HG02798 (cell line): Measurements from ENCODE around the gene KAT6B.

Experiments
- ATAC-seq: cut with Tn5 transposase; IDR thresholded peaks from one replicate; pipeline ENCODE4 v1.9.1; 2021; ENCODE audit warnings: mild to moderate bottlenecking; ENCODE audit not compliant: unreplicated experiment, poor library complexity

KAT6B gene

DNA sequence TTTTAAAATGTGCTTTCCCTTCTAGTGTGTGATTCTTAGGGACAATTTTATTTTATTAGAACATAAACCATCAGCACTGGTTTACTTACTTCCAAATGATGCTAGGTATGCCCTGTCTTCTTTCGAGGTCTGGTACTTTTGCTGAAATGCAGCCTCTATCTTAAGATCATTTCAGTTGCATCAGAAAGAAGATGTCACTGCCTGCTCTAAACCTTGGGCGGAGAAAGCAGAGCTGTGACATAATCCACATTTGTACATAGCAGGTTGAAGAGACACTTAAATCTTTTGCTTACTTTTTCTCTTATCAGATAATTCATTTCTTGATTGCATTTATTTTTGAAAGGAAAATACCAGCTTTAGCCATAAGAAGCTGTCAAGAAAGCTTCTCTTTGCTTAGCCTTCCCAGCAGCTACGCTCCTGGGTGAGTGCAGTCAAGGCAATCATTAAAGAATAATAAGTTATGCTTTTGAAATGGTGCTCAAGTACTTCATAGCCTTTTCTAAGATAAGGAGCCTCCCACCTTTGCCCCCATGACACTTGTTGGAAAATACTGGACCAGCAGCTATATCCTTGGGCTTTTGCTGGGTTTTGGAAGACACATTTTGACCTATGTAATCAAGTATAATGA lies 176.7 kb downstream of the KAT6B start:
- no peak for ATAC-seq

DNA sequence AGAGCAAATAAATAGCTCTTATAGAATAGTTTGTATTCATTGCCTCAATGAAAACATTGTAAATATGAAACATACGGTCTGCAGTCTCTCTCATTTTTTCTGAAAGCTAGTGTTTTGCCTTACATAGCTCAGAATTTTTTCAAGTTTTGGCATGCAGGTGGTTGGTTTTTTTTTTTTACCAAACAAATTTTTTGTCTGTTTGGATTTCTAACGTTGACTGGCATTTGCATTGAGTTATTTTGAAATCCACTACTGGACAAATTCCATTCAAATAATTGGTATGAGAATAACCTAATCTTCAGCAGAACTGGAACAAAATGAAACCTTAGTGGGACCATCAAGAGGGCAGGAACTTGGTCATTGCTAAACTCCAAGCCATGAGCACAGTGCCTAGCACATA lies 177.5 kb downstream of the KAT6B start:
- no peak for ATAC-seq

DNA sequence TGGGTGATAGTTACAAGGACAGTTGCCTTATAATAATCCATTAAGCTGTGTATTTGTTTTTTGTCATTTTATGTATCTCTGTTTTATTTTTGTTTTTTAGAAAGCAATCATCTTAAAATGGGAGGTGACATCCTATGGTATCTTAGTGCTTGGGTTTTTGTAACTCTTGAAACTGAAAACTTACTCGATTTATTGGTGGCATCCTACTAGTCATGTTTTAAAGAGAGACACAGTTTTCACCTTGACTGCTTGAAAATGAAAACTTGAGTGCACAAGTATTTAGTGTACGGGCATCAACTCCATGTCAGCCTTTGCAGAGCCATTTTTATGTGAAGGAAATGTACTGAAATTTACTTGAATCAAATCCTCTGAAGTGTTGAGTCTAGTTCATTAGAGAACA lies 181.2 kb downstream of the KAT6B start:
- no peak for ATAC-seq

DNA sequence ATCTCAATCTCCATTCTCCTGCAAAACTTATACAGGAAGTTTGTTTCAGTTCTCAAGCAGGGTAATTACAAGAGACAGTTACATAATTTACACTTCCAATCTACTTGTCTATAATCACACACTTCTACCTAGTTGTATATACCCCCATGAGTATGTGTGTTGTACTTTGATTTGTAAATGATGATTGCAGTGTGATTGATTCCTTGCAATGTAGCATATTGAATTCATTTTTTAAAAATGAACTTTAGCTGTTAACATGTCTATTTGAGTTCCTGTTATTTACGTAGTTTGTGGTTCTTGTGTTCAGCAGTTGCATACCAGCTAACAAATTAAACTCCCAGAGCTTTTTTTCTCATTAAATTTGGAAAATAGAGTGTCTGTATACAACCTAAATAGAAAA lies 182.6 kb downstream of the KAT6B start:
- ATAC-seq = no peak

DNA sequence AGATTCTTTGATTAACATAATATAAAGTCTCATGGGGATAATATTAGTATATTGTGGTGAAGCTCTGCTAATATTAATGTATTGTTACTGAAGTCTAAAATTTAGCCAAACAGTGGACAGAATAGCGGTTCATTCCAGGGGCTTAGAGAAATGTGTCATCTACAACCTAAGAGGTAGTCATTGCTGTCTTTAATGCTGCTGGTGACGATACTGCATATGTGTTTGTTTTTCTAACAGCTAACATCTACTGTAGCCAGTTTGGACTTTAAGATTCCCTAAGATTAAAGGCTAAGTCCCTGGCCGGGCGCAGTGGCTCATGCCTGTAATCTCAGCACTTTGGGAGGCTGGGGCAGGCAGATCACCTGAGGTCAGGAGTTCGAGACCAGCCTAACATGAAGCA lies 183.0 kb downstream of the KAT6B start:
- ATAC-seq = no peak

DNA sequence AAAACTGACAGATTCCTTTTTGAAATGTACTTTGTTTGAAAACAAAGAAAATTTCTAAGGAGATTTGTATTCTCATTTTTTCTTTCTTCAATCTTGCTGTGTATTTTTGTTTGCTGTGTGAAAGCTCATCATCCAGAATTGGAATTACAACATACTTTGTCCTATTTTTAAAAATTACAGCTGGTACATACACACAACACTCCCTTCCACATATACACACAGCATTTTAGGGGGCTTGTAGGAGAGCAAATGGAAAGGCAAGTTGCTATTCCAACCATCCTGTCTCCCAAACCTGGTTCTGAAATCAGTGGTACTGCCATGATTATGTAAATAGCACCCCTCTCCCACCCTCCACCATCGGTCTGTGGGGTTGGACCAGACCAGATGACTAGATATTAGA lies 184.0 kb downstream of the KAT6B start:
- no peak for ATAC-seq

DNA sequence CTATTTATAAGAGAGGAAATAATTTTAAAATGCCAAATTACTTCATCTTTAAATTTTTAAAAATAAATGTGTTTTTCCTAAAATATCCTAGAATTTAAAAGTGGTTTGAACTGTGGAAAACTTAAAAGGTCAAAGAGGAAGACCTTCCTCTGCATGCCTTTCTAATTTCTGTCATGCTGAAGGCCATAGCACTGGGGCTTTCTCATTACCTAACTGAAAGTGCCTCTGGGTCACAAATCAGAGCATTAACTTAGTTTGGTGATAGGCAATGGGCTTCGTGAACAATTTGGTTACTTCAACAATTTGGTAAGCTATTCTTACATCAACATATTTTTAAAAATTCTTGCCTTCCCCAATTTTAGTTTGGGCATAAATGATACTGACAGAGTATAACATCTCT lies 184.8 kb downstream of the KAT6B start:
- ATAC-seq = no peak

DNA sequence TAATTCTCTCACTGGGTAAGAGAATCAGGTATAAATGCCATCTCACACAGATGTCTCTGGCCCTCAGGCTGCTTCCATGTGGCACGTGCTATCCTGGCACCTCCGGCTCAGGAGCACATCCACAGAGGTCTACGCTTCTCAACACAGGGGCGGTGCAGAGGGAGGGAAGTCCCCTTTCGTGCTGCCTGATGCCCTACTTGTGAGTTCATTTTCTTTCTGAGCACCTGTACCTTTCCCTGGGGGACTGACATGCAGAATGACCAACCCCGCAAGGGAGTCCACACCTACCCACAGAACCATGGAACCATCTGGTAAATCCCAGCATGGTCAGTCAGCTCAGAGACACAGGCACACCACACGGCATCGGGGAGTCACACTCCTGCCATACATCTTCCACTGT lies 186.1 kb downstream of the KAT6B start:
- peak; percentile 55 for ATAC-seq

DNA sequence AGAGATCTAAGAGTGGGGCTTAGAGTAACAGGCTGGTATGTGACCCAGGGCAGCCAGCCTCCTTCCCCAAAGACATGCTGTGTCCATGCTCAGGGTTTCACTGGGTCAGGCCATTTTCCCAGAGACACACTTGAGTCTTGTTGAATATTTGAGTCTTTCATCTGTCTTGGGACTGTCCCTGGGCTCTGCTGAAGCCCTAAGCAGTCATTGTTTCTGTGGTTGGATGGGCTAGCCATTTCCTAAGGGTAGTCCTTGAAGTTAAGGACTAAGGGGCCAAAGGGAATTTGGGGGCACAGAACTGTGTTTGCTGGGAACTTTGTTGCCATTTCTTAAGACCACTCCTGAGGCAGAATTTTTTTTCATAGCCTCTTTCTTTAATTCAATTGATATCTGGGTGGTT lies 186.6 kb downstream of the KAT6B start:
- no peak for ATAC-seq

DNA sequence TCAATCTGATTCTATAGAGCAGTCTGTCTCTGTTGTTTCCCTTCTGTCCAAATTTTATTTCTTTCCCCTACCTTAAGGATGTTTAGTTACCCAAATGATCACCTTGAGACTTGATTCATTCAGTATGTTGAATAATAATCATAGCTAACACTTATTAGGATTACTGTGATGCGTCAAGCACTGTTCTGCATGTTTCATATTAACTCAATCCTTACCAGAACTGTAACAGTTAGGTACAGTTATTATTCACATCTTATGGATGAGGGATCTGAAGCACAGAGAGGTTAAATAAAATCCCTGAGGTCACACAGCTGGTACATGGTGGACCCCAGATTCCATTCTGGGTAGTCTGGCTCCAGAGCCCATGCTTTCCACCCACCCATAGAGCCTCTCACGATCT lies 187.1 kb downstream of the KAT6B start:
- ATAC-seq = no peak

DNA sequence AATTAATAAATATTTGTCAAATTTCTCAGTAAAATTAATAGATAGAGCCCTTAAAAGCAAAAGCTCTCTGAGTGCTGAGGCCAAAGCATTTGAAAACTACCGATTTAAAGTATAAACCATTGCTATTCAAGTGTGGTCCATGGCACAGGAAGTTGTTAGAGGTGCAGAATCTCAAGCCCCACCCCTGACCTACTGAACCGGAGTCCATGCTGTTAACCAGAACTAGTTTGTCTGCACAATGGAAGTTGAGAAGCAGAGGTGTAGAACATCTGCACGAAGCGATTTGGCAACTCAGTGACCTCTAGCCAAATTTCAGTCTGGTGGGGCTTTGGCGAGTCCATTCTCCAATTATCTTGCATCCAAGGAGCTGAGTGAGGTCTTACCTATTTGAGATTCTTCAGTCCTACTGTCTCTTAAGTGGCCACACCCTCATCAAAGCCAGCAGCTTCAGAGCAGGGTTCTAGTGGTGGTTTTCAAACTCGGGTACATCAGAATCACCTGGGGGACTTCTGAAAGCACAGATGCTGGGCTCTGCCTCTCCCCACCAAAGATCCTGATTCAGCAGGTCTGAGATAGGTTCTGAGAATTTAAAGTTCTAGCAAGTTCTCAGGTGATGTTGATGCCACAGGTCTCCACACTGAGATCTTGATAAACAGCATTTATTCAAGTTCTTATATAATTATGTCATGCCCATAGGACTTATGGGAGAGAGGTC lies 188.3 kb downstream of the KAT6B start:
- ATAC-seq = no peak

DNA sequence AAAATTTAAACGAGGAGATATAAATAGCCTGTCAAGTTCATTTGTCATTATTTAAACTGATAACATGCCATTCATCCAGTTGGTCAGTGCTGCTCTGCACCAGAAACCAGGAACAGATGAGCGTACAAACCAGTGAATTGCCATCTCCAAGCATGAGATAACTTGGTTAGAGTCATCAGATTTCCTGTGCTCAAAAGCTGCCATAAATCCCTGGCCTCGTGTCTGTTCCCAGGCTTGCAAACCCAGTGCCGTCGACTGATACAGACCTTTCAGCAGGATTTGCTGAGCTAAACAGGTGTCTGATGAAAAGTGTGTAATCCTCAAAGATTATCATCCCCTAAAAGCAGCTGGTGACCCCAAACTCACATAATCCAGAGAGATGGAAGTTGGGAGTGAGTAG lies 189.0 kb downstream of the KAT6B start:
- no peak for ATAC-seq

DNA sequence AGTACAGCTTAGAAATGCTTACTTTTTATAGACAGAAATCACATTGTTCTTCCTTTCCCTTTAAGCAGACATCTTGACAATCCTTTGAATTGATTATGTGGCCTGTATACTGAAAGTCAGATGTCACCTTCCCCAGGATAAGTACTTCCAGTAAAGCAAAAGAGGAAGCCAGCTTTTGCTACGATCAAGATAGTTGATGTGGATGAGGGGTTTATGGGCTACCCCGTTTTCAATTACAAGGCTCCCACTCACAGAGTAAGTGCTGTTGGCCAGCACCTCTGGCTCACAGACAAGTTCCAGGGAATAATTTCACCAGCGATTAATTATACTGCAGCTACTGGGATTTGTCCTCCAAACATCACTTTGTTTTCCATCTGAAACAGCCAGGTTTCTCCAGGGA lies 189.9 kb downstream of the KAT6B start:
- no peak for ATAC-seq

DNA sequence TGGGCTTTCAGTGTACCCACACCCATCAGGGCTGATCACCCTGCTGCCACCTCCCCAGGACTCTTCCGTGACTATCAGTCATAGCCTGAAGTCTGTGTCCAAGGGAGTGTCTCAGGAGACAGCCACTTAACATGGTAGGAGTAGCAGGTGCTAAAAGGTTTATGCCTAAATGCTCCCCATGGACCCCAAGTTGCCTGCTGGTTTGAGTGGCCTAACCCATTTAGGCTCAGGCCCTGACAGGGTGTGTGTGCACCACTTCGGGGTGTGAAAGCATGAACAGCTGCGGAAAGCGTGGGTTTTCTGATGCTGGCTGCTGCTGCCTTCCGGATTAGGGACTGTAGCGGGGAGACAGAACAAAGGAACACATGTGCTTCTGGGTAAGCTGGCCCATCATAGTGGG lies 191.9 kb downstream of the KAT6B start:
- no peak for ATAC-seq

DNA sequence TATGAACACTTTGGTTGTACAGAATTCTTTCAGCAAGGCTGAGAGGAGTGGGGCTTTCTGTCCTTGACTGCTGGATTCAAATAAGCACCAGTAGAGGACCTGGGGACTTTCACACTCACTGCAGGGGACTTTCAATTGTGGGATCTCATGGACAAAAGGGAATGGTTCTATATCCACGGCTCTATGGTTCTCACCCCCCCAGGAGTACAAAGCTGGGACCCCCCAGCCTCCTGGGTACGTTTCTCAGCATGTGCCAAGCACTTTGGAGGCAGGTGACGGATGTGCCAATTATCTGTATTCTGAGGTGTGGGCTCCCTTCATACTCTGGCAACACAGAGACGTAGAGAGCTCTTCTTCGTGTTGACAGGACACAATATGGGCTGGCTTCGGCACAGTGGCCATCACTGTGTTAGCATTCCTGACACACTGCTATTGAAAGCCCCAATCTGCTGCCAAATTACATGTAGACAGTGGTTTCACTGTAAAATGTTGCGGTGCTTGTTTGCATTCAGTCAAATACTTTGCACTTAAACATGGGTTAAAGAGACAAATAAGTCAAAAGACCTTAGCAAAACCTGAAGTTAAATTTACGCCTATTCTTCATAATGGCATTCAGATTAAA lies 192.4 kb downstream of the KAT6B start:
- ATAC-seq = no peak

DNA sequence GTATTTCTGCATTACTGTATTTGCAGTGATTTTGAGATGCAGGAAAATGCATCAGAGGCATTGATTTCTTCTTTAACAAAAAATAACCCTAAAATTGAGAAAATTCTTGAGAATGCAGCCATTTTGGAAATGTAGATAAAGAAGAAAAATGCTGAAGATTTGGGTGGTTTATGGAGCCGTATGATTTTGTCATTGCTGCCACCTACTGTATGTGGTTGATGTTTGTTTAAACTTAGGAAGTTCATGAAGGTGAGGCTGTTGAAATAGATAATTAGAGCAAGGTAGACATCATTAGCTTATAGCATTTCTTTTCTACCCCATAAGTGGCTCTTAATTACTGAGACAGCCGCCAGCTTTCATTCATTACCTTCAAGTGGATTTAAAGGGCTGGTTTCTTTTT lies 193.0 kb downstream of the KAT6B start:
- ATAC-seq = no peak

DNA sequence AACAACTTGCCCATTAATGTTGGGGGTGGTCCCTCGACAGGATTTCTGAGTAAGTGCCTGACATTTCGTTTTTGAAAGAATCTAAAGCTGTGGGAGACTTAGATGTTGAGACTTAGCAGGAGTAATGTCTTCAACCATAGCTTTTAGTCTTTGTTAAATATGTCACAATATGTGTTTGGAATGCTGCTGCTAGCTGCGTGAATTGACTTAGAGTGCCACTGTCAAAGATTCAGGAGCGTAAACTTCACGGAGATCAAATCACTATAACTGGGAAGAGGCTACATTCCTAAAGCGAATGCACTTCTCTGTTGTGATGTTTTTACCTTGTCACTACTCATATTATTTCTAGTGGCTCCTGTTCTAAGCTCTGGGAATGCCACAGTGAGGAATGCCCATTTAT lies 193.8 kb downstream of the KAT6B start:
- ATAC-seq = no peak

DNA sequence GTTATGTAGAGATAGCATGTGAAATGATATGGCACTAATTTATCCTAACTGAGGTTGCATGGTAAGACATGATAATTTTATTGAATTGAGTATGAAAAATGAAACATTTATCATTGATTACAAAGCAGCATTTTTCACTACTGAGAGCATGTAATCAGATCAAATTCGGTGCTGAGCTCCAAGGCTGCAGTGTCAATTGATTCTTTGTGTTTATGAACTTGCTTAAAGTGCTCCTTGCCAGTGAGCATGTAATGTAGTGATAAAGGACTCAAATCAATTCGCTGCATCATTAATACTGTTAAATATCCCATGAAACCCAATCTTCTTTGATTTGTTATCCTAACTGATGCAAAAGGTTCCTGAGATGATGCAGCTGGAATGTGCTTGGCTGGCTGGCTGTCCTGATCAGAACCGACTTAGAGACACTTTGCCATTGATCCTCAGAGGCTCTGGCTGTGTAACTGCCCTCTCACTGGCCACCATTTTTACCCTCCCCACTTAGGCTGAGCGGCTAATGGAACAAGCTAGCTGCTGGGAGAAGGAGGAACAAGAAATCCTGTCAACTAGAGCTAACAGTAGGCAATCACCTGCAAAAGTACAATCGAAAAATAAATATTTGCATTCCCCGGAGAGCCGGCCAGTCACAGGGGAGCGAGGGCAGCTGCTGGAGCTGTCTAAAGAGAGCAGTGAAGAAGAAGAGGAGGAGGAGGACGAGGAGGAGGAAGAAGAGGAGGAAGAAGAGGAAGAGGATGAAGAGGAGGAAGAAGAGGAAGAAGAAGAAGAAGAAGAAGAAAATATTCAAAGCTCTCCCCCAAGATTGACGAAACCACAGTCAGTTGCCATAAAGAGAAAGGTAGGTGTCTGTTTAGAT lies 195.2 kb downstream of the KAT6B start:
- peak; percentile 20 for ATAC-seq

DNA sequence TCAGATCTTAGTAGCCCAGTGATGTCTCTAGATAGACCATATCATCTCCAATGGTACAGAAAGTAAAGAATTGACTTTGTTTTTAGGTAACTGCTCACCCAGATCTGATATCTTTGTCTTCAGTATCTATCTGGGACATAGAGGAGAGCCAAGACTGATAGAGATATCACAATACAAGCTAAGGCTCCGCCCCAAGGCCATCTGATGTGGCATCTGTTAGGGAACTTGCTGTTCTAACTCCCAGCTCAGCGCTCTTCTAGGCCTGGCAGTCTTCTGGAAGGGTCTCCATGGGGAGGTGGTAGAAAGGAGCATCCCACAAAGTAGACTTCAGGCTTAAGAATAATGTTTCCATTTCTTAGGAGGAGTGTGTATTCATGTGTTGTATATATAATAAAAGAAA lies 196.7 kb downstream of the KAT6B start:
- ATAC-seq = no peak

DNA sequence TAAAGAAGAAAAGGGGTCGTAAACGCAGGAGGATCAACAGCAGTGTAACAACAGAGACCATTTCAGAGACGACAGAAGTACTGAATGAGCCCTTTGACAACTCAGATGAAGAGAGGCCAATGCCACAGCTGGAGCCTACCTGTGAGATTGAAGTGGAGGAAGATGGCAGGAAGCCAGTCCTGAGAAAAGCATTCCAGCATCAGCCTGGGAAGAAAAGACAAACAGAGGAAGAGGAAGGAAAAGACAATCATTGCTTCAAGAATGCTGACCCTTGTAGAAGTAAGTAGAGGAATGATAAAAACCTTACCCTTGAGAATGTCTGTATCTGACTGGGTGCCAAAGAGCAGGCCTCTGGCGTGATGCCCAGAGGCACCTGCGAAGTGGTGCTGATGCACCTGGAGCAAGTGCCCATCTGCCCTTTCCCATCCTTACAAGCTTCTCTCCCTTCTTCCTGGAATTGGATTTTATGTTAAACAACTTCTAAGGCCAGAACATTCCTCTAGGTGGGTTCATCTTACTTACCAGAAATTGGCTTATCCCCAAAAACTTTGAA lies 198.6 kb downstream of the KAT6B start:
- ATAC-seq = no peak

DNA sequence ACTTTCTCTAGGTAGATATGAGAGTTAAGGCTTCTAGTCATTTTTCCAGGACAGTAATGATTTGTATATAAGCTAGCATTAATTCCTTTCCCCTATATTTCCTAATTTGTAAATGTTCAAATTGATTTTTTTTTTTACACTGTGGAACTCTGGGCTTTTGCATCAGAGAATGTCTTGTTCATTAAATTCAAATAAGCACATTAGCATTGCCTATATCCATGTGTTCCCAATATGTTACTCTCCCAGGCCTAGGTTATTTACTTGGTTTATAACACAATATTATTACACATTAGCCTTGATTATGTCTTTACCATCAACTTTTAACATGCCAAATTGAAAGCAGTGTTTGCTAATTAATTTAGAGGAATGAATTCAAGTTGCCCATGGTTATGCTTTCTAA lies 201.6 kb downstream of the KAT6B start:
- no peak for ATAC-seq
